IMR-90 (cell line): ENCODE data around the gene TOM1L1. TPM values are rescaled to one million over a fixed set of nuclear protein-coding genes. Genes with fewer than 3 reads are reported as not detected.

Source experiments
- ATAC-seq: fragments of 200-7000 bp; cut with Tn5 transposase; 2 replicates; pipeline ENCODE4 v1.9.1; 2020; ENCODE audit warnings: low read depth, mild to moderate bottlenecking, moderate library complexity
- BruUV-seq: library from RNA; stranded (reverse); fragments of 400-500 nt; replicated peaks from 2 replicates; lab custom pipeline; 2021; lab: Mats Ljungman, UMichigan
- CTCF ChIA-PET: fragments of 300-600 bp; formaldehyde crosslinking; extraction: SDS; loops from one replicate; lab custom pipeline; 2021; ENCODE audit warnings: antibody characterized with exemption; lab: Yijun Ruan, JAX
- POLR2A ChIA-PET: fragments of 300-600 bp; sonication (Branson Sonifier 250); formaldehyde crosslinking; loops from one replicate; lab custom pipeline; 2022; ENCODE audit warnings: antibody characterized with exemption; ENCODE audit not compliant: unreplicated experiment; lab: Charles Lee
- DNase-seq: peaks from one replicate; pipeline ENCODE4 v3.0.0; 2013
- H2AFZ ChIP-seq: replicated peaks from 2 replicates; pipeline ENCODE3; 2013; ENCODE audit warnings: low read length, mild to moderate bottlenecking; ENCODE audit not compliant: poor library complexity
- H2AK5ac ChIP-seq: 2 replicates; pipeline ENCODE4 v1.6.1; 2013; ENCODE audit warnings: low read depth, low read length, inconsistent platforms
- H2AK9ac ChIP-seq: replicated peaks from 2 replicates; pipeline ENCODE3; 2013; ENCODE audit warnings: mild to moderate bottlenecking, low read depth, low read length, moderate library complexity; ENCODE audit not compliant: poor library complexity
- H2BK120ac ChIP-seq: 2 replicates; pipeline ENCODE4 v1.6.1; 2013; ENCODE audit warnings: low read depth, low read length, inconsistent platforms
- H2BK15ac ChIP-seq: 3 replicates; pipeline ENCODE4 v1.6.1; 2013; ENCODE audit warnings: low read depth, low read length, inconsistent platforms
- H2BK20ac ChIP-seq: 2 replicates; pipeline ENCODE4 v1.6.1; 2013; ENCODE audit warnings: low read depth, mild to moderate bottlenecking, inconsistent platforms, low read length, moderate library complexity
- H2BK5ac ChIP-seq: 2 replicates; pipeline ENCODE4 v1.6.1; 2013; ENCODE audit warnings: mild to moderate bottlenecking, low read depth, low read length, inconsistent platforms; ENCODE audit not compliant: poor library complexity, severe bottlenecking
- H3K14ac ChIP-seq: replicated peaks from 2 replicates; pipeline ENCODE4 v1.6.1; 2013; ENCODE audit warnings: low read depth, low read length, inconsistent platforms
- H3K18ac ChIP-seq: 2 replicates; pipeline ENCODE4 v1.6.1; 2013; ENCODE audit warnings: low read depth, low read length, control low read depth
- H3K23ac ChIP-seq: 2 replicates; pipeline ENCODE4 v1.6.1; 2013; ENCODE audit warnings: low read depth, low read length, inconsistent platforms
- H3K27ac ChIP-seq: 2 replicates; pipeline ENCODE4 v1.5.1; 2013; ENCODE audit warnings: mild to moderate bottlenecking, control low read depth, low read length; ENCODE audit not compliant: insufficient read depth
- H3K27me3 ChIP-seq: 2 replicates; pipeline ENCODE4 v1.6.1; 2013; ENCODE audit warnings: low read length; ENCODE audit not compliant: control insufficient read depth, insufficient read depth
- H3K36me3 ChIP-seq: 2 replicates; pipeline ENCODE4 v1.6.1; 2013; ENCODE audit warnings: low read length, mixed read lengths; ENCODE audit not compliant: control insufficient read depth, insufficient read depth
- H3K4ac ChIP-seq: 2 replicates; pipeline ENCODE4 v1.6.1; 2013; ENCODE audit warnings: low read depth, low read length, inconsistent platforms
- H3K4me1 ChIP-seq: 2 replicates; pipeline ENCODE4 v1.6.1; 2013; ENCODE audit warnings: low read length, mixed read lengths; ENCODE audit not compliant: control insufficient read depth, insufficient read depth
- H3K4me2 ChIP-seq: 2 replicates; pipeline ENCODE4 v1.6.1; 2013; ENCODE audit warnings: low read depth, mild to moderate bottlenecking, control low read depth, low read length, moderate library complexity
- H3K4me3 ChIP-seq: 2 replicates; pipeline ENCODE4 v1.5.1; 2013; ENCODE audit warnings: low read depth, mild to moderate bottlenecking, control low read depth, low read length, moderate library complexity; ENCODE audit not compliant: insufficient read depth
- H3K56ac ChIP-seq: 2 replicates; pipeline ENCODE4 v1.6.1; 2013; ENCODE audit warnings: low read length, inconsistent platforms; ENCODE audit not compliant: insufficient read depth; ENCODE audit errors: extremely low read depth
- H3K79me1 ChIP-seq, 2 experiments: 2 replicates each; pipeline ENCODE4 v1.6.1; 2013; ENCODE audit warnings: low read length in 2 of 2, inconsistent platforms in 1 of 2, low read depth in 1 of 2
- H3K9ac ChIP-seq: 2 replicates; pipeline ENCODE4 v1.6.1; 2013; ENCODE audit warnings: low read depth, low read length, control low read depth
- H3K9me1 ChIP-seq: 2 replicates; pipeline ENCODE4 v1.6.1; 2013; ENCODE audit warnings: low read length, inconsistent platforms; ENCODE audit not compliant: insufficient read depth
- H3K9me3 ChIP-seq: 2 replicates; pipeline ENCODE4 v1.6.1; 2013; ENCODE audit warnings: low read length; ENCODE audit not compliant: control insufficient read depth, insufficient read depth
- H4K20me1 ChIP-seq: 2 replicates; pipeline ENCODE4 v1.6.1; 2013; ENCODE audit warnings: low read length, inconsistent platforms; ENCODE audit not compliant: insufficient read depth
- H4K5ac ChIP-seq: 2 replicates; pipeline ENCODE4 v1.6.1; 2013; ENCODE audit warnings: mild to moderate bottlenecking, low read depth, low read length, control low read depth
- H4K8ac ChIP-seq, 2 experiments: 2 replicates each; pipeline ENCODE4 v1.6.1; 2013; ENCODE audit warnings: low read depth in 2 of 2, low read length in 2 of 2, control low read depth in 1 of 2, inconsistent platforms in 1 of 2
- H4K91ac ChIP-seq: 2 replicates; pipeline ENCODE4 v1.6.1; 2013; ENCODE audit warnings: low read depth, low read length, inconsistent platforms; ENCODE audit not compliant: insufficient read depth
- CEBPB ChIP-seq: IDR thresholded peaks from 2 replicates; pipeline ENCODE4 v1.6.1; 2012; ENCODE audit warnings: low read depth, low read length, improper control_type of control experiment
- ELK1 ChIP-seq: fragments of 150-350 bp; IDR thresholded peaks from 2 replicates; pipeline ENCODE4 v1.6.1; 2016; ENCODE audit warnings: low read depth, mild to moderate bottlenecking, low read length, moderate library complexity, borderline replicate concordance
- MAFK ChIP-seq: IDR thresholded peaks from 2 replicates; pipeline ENCODE4 v1.6.1; 2012; ENCODE audit warnings: low read depth, low read length, improper control_type of control experiment
- POLR2A ChIP-seq: IDR thresholded peaks from 2 replicates; pipeline ENCODE4 v1.6.1; 2012; ENCODE audit warnings: mild to moderate bottlenecking, low read depth, low read length
- RFX5 ChIP-seq: IDR thresholded peaks from 2 replicates; pipeline ENCODE4 v1.8.0; 2012; ENCODE audit warnings: low read depth, mild to moderate bottlenecking, low read length, moderate library complexity
- WGBS, 2 experiments: methylation state at CpG; one replicate each; pipeline versions ENCODE4 v1.1.5 to v1.1.7; 2013; ENCODE audit warnings: missing lambda C conversion rate in 2 of 2; ENCODE audit not compliant: insufficient read length in 1 of 2; ENCODE audit errors: extremely low coverage in 2 of 2; 5-methylcytosine and 5-hydroxymethylcytosine counted together
- dilution Hi-C: fragments of 300-500 bp; cut with HindIII; formaldehyde crosslinking; loops from one replicate; pipeline ENCODE4 v1.14.3; 2018; ENCODE audit warnings: low sequenced_read_pairs; ENCODE audit not compliant: unreplicated experiment
- in situ Hi-C: fragments of 300-500 bp; cut with MboI; formaldehyde crosslinking; loops from 3 replicates; pipeline ENCODE4 v1.14.3; 2019; ENCODE audit warnings: low sequenced_read_pairs, inconsistent platforms, mixed read lengths
- intact Hi-C: fragments of 100-400 bp; cut with micrococcal nuclease; formaldehyde crosslinking; loops from 2 replicates; pipeline ENCODE4 v1.10.0; 2022
- polyA plus RNA-seq, 3 experiments: library from polyadenylated mRNA; depleted of rRNA; stranded (reverse); fragments of >200 nt; gene quantifications; 2 replicates each; pipeline ENCODE4 v1.2.3, GENCODE V29; 2012; ENCODE audit warnings: low replicate concordance in 1 of 3
- total RNA-seq: library from RNA; depleted of rRNA; stranded (reverse); fragments of >200 nt; gene quantifications from 2 replicates; pipeline ENCODE4 v1.2.3, GENCODE V29; 2012

The TOM1L1 gene
- total and polyA plus RNA-seq, 2 of the 4 experiments (the other 2 are of a cell fraction), result 13.0 to 20.1 TPM

GRCh38 chr17:54927525-54927924 is 26.9 kb downstream of the TOM1L1 start:
- no peak overlapping the region for H2BK5ac ChIP-seq
- H4K8ac ChIP-seq, result no peak overlapping the region
- no peak overlapping the region for H3K4me2 ChIP-seq
- H3K56ac ChIP-seq, result no peak overlapping the region
- no TSS peak for BruUV-seq
- H3K27ac ChIP-seq, result no peak overlapping the region
- no peak overlapping the region for H2AFZ ChIP-seq
- ChIA-PET CTCF (no interaction called here), POLR2A (no interaction called here)
- H4K5ac ChIP-seq, result no peak overlapping the region
- no peak overlapping the region for H2AK5ac ChIP-seq
- no peak overlapping the region for H3K4ac ChIP-seq
- no peak overlapping the region for H2AK9ac ChIP-seq
- H3K18ac ChIP-seq, result no peak overlapping the region
- H3K14ac ChIP-seq, result no peak overlapping the region
- H2BK15ac ChIP-seq, result no peak overlapping the region
- no peaks in the 10 kb centered on the region for H4K20me1 ChIP-seq
- no peaks in the 10 kb centered on the region for H3K9me3 ChIP-seq
- no peak overlapping the region for H4K91ac ChIP-seq
- 0 out of 2 replicates have a peak, but pooled peaks cover 4% of the 10 kb centered on the region for H3K36me3 ChIP-seq
- dilution Hi-C loops (no loop called here), intact Hi-C loops (no loop called here), in situ Hi-C loops (no loop called here)
- no peak for DNase-seq
- H2BK20ac ChIP-seq, result no peak overlapping the region
- TF ChIP-seq POLR2A (no peak), MAFK (no peak), CEBPB (no peak), RFX5 (no peak), ELK1 (no peak)
- no peak for ATAC-seq
- H3K4me3 ChIP-seq, result no peak overlapping the region
- H3K9me1 ChIP-seq, result no peaks in the 10 kb centered on the region
- H3K9ac ChIP-seq, result no peak overlapping the region
- no CpG with 5 or more reads among the region's 3 CpGs for WGBS, 2 experiments
- H2BK120ac ChIP-seq, result no peak overlapping the region
- H3K79me1 ChIP-seq, result no peaks in the 10 kb centered on the region
- no peaks in the 10 kb centered on the region for H3K27me3 ChIP-seq
- no peak overlapping the region for H3K23ac ChIP-seq
- no peaks in the 10 kb centered on the region for H3K4me1 ChIP-seq
